ENCODE results near the gene CXCL12.

DNA sequence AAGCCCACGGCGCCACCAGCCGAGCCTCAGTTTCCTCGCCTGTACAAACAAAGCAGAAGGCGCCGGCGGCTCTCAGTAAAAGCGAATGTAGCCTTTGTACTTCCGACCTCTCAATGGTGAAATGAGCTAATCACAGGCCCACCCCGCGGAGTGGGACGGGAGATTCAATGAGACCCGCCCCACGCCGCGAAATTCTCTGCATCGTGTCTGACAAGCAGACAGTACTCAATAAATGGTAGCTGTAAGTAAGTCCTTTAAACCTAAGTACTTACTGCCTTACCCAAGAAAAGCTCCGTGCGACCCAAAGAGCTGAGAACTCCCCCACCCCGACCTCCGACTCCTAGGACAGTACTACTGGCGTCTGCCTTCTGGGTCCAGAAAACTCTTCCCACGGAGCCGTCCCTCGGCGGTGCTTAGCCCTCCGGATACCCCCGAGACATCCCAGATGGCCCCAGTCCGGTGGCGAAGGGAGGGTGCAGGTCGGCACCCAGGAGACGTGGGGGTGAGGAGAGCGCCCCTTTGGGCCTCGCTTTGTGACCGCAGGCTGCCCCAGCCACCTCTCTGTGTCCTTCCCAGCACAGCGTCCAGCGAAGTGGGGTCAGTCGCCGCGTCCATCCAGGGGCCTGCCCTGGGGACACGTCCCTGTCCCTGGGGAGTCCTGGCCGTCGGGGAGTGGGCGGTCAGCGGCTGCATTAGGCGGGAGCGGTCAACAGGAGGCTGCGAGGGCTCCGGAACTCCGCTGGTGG, 972 bp upstream of the CXCL12 start:
- TF ChIP-seq, protein P1, sequence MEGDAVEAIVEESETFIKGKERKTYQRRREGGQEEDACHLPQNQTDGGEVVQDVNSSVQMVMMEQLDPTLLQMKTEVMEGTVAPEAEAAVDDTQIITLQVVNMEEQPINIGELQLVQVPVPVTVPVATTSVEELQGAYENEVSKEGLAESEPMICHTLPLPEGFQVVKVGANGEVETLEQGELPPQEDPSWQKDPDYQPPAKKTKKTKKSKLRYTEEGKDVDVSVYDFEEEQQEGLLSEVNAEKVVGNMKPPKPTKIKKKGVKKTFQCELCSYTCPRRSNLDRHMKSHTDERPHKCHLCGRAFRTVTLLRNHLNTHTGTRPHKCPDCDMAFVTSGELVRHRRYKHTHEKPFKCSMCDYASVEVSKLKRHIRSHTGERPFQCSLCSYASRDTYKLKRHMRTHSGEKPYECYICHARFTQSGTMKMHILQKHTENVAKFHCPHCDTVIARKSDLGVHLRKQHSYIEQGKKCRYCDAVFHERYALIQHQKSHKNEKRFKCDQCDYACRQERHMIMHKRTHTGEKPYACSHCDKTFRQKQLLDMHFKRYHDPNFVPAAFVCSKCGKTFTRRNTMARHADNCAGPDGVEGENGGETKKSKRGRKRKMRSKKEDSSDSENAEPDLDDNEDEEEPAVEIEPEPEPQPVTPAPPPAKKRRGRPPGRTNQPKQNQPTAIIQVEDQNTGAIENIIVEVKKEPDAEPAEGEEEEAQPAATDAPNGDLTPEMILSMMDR (IDR thresholded peaks at IDR 0.05; ENCODE audit: low read depth, low read length) = no peak
- TF ChIP-seq EZH2phosphoT487 (IDR thresholded peaks at IDR 0.05; ENCODE audit: low read depth) = no peak

Data from OCI-LY3 (cell line).